SJSA1 (cell line): ENCODE results near the gene CLSTN2. TPM values are rescaled to one million over a fixed set of nuclear protein-coding genes. Genes with fewer than 3 reads are reported as not detected.

Experiments
- DNase-seq, 2 experiments: peaks; one replicate each; pipeline ENCODE4 v3.0.0-alpha.2; 2015 to 2020; ENCODE audit warnings: low spot score in 2 of 2, low read depth in 1 of 2
- H3K27ac ChIP-seq: fragments of 250-450 bp; sonication (Bioruptor Pico); 2 replicates; pipeline ENCODE4 v1.5.1; 2020; ENCODE audit warnings: mild to moderate bottlenecking, moderate library complexity
- H3K27me3 ChIP-seq: fragments of 250-450 bp; sonication (Bioruptor Pico); replicated peaks from 2 replicates; pipeline ENCODE4 v1.5.1; 2020; ENCODE audit warnings: mild to moderate bottlenecking, moderate library complexity
- H3K36me3 ChIP-seq: fragments of 250-450 bp; sonication (Bioruptor Pico); 2 replicates; pipeline ENCODE4 v1.5.1; 2020; ENCODE audit warnings: mild to moderate bottlenecking
- H3K4me1 ChIP-seq: fragments of 250-450 bp; sonication (Bioruptor Pico); replicated peaks from 2 replicates; pipeline ENCODE4 v1.6.1; 2021; ENCODE audit warnings: mild to moderate bottlenecking
- H3K4me3 ChIP-seq: fragments of 250-450 bp; sonication (Bioruptor Pico); 2 replicates; pipeline ENCODE4 v1.5.1; 2020; ENCODE audit warnings: mild to moderate bottlenecking
- H3K9me3 ChIP-seq: fragments of 250-450 bp; sonication (Bioruptor Pico); replicated peaks from 2 replicates; pipeline ENCODE4 v1.5.1; 2020; ENCODE audit warnings: mild to moderate bottlenecking
- total RNA-seq: library from RNA; depleted of rRNA; stranded (reverse); fragments of >200 nt; shearing (Covaris generic); gene quantifications from 2 replicates; pipeline ENCODE4 v1.2.3, GENCODE V29; 2014

CLSTN2 gene
- total RNA-seq, 1 experiment from 2014 or later, result 0.05 TPM

GRCh38 chr3:140552403-140552802 lies 617.4 kb downstream of the CLSTN2 start:
- Histone ChIP-seq H3K27me3 (no peaks in the 10 kb centered on the region), H3K36me3 (no peaks in the 10 kb centered on the region), H3K27ac (no peak overlapping the region), H3K9me3 (no peaks in the 10 kb centered on the region), H3K4me1 (no peaks in the 10 kb centered on the region), H3K4me3 (no peak overlapping the region)
- no peak for DNase-seq

- DNase-seq, result no peak
Measured at GRCh38 chr3:140552898-140553297, 617.9 kb downstream of the CLSTN2 start.

DNA sequence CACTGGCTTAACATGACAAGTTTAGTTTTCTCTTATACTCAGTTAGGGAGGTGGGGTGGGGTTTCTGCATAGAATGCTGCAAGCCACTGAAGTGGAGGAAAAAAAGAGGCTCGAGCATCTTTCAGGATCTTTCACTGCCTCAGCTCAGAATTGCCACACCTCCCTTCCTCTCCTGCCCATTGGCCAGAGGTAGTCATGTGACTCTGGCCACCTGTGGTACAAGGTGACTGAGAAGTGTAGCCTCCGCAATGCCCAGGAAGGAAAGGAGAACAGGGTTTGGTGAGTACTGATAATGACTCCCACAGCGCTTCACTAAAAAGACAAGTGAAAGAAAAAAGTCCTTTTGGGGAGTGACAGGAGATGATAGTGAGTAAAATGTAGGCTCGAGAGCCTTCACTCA lies 618.6 kb downstream of the CLSTN2 start:
- no peaks in the 10 kb centered on the region for H3K4me1 ChIP-seq
- no peak overlapping the region for H3K4me3 ChIP-seq
- H3K27me3 ChIP-seq, result no peaks in the 10 kb centered on the region
- no peaks in the 10 kb centered on the region for H3K9me3 ChIP-seq
- DNase-seq, result no peak
- no peaks in the 10 kb centered on the region for H3K36me3 ChIP-seq
- H3K27ac ChIP-seq, result no peak overlapping the region

More at GRCh38 chr3:140552898-140553297, 617.9 kb downstream of the CLSTN2 start:
- Histone ChIP-seq H3K4me3 (no peak overlapping the region), H3K4me1 (no peaks in the 10 kb centered on the region), H3K9me3 (no peaks in the 10 kb centered on the region), H3K36me3 (no peaks in the 10 kb centered on the region), H3K27ac (no peak overlapping the region), H3K27me3 (no peaks in the 10 kb centered on the region)

DNA sequence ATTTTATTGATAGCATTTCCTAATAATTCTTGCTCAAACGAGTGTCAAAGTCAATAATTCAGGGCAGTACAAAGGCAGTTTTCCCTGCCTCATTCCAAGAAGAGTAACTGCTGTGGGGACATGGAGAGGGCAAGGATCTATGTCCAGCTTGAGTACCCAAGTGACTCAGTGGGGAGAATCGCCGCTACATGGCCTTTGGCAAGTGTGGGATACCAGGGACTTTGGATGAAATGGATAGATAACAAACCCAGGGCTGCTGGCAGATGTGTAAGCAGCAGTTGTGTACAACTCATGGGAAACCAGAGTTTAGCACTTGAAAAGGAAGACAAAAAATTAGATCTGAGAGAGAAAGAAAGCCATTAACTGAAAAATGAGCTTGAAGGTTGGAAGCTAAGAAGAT lies 620.7 kb downstream of the CLSTN2 start:
- H3K36me3 ChIP-seq, result no peaks in the 10 kb centered on the region
- H3K9me3 ChIP-seq, result no peaks in the 10 kb centered on the region
- DNase-seq, result no peak
- no peaks in the 10 kb centered on the region for H3K4me1 ChIP-seq
- no peak overlapping the region for H3K27ac ChIP-seq
- H3K27me3 ChIP-seq, result no peaks in the 10 kb centered on the region
- H3K4me3 ChIP-seq, result no peak overlapping the region

DNA sequence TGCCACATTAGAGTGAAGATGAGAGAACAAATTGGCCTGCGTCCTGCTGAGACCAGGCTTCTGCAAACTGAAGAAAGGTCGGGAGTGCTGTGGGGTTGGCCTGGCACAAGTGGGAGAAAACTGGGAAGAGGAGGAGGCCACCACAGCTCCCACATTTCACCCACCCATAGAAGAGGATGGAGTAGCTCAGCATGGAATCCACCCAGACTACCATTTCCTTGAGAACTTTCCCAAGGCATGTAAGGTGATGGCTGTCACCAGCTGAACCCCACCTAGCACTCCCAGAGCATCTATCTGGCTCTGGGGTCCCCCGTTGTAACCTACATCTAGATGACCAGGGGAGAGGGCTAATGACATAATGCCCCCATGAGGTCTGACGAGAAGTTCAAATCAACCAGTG lies 622.5 kb downstream of the CLSTN2 start:
- Histone ChIP-seq H3K27ac (no peak overlapping the region), H3K4me3 (no peak overlapping the region), H3K4me1 (no peaks in the 10 kb centered on the region), H3K36me3 (no peaks in the 10 kb centered on the region), H3K27me3 (no peaks in the 10 kb centered on the region), H3K9me3 (no peaks in the 10 kb centered on the region)
- DNase-seq, result no peak

- Histone ChIP-seq H3K27ac (no peak overlapping the region), H3K36me3 (no peaks in the 10 kb centered on the region), H3K9me3 (no peaks in the 10 kb centered on the region), H3K4me1 (no peaks in the 10 kb centered on the region), H3K27me3 (no peaks in the 10 kb centered on the region), H3K4me3 (no peak overlapping the region)
- no peak for DNase-seq
Measured at GRCh38 chr3:140559546-140559945, 624.6 kb downstream of the CLSTN2 start.

GRCh38 chr3:140563206-140563760 lies 628.3 kb downstream of the CLSTN2 start:
- no peak overlapping the region for H3K4me3 ChIP-seq
- no peak overlapping the region for H3K27ac ChIP-seq
- H3K9me3 ChIP-seq, result no peaks in the 10 kb centered on the region
- no peaks in the 10 kb centered on the region for H3K36me3 ChIP-seq
- H3K27me3 ChIP-seq, result no peaks in the 10 kb centered on the region
- DNase-seq, result no peak
- no peaks in the 10 kb centered on the region for H3K4me1 ChIP-seq

GRCh38 chr3:140568131-140568530 lies 633.1 kb downstream of the CLSTN2 start:
- no peaks in the 10 kb centered on the region for H3K4me1 ChIP-seq
- H3K9me3 ChIP-seq, result no peaks in the 10 kb centered on the region
- no peak for DNase-seq
- no peaks in the 10 kb centered on the region for H3K27me3 ChIP-seq
- H3K36me3 ChIP-seq, result no peaks in the 10 kb centered on the region
- H3K4me3 ChIP-seq, result no peak overlapping the region
- H3K27ac ChIP-seq, result no peak overlapping the region

DNA sequence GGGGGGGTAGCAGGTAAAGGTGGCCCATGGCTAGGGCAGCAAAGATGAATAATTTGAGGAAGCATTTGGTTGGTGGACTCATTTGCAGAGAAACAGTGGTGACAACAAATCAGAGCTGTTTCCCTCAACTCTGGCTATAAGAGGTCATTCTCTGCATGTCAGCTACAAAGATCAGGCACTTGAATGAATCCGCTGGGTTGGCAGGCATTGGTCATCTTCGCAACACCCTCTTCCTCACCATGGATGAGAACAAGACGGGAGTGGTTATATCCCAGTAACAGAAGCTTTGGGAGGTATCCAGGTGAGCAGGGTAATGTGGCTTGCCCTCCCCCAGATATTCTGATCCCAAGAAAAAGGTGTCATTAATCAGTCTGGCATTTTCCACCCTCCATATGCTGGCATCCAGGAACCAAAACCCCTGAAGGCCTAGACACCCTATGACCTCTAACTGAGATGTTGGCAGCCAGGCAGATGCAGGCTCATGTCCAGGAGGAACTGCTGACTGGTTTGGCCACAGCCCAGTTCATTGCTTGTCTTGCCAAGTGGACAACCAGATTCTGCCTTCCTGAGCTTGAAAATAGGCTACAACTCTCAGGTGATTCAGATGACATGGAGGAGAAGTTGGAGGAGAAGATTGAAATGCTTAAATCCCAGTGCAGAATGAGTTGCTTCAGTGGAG lies 634.0 kb downstream of the CLSTN2 start:
- Histone ChIP-seq H3K27ac (no peak overlapping the region), H3K4me3 (no peak overlapping the region), H3K9me3 (no peaks in the 10 kb centered on the region), H3K36me3 (no peaks in the 10 kb centered on the region), H3K4me1 (no peaks in the 10 kb centered on the region), H3K27me3 (no peaks in the 10 kb centered on the region)
- no peak for DNase-seq

DNA sequence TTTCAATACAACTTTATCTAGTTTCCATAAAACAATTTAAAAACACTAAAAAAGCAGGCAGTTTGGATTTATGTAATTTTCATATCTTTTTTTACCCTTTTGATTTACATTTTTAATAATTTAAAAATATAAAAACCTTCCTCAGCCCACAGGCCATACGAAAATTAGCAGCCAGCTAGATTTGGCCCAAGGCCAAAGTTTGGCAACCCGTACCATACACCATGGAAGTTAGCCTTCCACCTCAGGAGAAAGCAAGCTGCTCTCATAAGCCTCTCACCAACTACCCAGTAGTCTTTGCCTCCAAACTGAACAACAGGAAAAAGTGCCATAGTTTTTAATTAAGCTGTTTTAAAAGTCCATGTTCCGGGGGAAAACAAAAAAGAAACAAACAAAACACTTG lies 635.6 kb downstream of the CLSTN2 start:
- DNase-seq, result no peak
- Histone ChIP-seq H3K4me1 (no peaks in the 10 kb centered on the region), H3K27ac (no peak overlapping the region), H3K27me3 (no peaks in the 10 kb centered on the region), H3K36me3 (no peaks in the 10 kb centered on the region), H3K9me3 (no peaks in the 10 kb centered on the region), H3K4me3 (no peak overlapping the region)

DNA sequence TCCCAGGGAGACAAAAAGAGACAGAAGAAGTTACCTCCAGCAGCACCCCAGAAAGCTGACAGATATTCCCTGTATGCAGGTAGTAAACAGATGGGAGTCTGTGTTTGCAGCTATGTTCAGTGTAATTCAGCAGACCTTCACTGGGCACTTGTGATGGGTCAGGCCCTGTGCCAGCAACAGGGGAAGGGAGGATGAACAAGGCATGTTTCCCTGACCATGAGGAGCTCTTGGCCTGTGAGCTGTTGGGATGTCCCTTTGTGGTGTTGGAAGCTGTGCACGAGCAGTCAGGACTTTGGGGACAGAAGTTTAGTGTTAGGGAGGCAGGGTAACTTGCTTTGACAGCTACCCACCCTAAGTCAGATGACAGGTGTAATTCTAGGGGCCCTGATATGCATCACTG lies 636.9 kb downstream of the CLSTN2 start:
- Histone ChIP-seq H3K27me3 (no peaks in the 10 kb centered on the region), H3K9me3 (no peaks in the 10 kb centered on the region), H3K4me3 (no peak overlapping the region), H3K4me1 (no peaks in the 10 kb centered on the region), H3K36me3 (no peaks in the 10 kb centered on the region), H3K27ac (no peak overlapping the region)
- no peak for DNase-seq

DNA sequence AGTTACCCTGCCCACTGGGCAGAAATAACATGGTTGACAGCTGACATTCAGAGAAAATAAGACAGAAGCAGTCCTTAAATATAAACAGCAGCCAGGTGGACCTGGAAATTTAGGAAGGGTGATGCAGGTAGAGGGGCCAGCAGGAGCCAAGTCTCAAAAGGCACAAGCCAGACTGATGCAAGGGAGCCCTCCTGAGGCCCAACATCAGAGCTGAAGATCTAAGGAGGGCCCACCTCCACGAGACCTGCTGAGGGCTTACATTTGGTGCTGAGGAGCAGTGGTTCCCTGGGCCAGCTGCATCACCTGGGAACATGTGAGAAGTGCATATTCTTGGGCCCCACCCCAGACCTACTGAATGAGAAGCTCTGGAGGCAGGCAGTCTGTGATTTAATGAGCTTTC lies 637.3 kb downstream of the CLSTN2 start:
- Histone ChIP-seq H3K27ac (no peak overlapping the region), H3K4me1 (no peaks in the 10 kb centered on the region), H3K36me3 (no peaks in the 10 kb centered on the region), H3K27me3 (no peaks in the 10 kb centered on the region), H3K9me3 (no peaks in the 10 kb centered on the region), H3K4me3 (no peak overlapping the region)
- no peak for DNase-seq

- DNase-seq, result no peak
- Histone ChIP-seq H3K27ac (no peak overlapping the region), H3K4me1 (no peaks in the 10 kb centered on the region), H3K36me3 (no peaks in the 10 kb centered on the region), H3K4me3 (no peak overlapping the region), H3K27me3 (no peaks in the 10 kb centered on the region), H3K9me3 (no peaks in the 10 kb centered on the region)
Measured at GRCh38 chr3:140573011-140573410, 638.0 kb downstream of the CLSTN2 start.

DNA sequence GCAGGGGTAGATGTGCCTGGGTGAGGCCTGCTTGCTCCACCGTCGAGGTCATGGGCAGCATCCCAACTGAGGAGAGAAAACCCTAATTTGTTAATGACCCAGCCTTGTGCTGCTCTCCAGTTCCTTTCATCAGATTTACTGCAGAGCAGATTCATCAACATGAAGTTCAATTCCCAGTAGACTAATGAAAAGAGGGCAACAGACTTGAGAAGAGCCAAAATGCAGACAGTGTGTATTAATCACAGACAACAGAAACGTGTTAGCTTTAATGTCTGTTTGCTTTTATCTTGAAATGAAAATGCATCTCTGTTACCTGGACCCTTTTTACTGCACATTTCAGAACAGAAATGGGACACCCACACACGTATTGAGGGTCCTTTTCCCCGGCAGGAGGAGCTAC lies 639.4 kb downstream of the CLSTN2 start:
- Histone ChIP-seq H3K36me3 (no peaks in the 10 kb centered on the region), H3K4me1 (no peaks in the 10 kb centered on the region), H3K4me3 (no peak overlapping the region), H3K27me3 (no peaks in the 10 kb centered on the region), H3K27ac (no peak overlapping the region), H3K9me3 (no peaks in the 10 kb centered on the region)
- no peak for DNase-seq

DNA sequence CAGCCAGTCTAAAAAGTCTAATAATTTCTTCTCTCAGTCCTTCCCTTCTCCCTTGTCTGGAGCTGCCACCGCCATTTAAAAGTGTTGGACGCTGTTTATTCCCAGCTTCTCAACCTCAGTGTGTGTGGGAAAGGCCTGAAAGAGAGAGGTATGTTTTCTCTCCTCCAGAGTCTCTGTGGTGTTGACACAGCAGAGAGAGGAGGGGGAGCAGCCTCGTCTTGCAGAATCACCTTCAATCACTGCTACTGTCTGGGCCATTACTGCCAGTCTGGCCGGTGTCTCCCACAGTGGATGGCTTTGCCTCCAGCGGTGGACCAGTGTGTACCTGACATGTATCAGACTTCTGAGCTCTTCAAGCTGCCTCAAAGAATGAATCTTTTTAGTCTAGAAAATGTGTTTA lies 641.5 kb downstream of the CLSTN2 start:
- H3K27me3 ChIP-seq, result no peaks in the 10 kb centered on the region
- no peaks in the 10 kb centered on the region for H3K36me3 ChIP-seq
- H3K4me1 ChIP-seq, result no peaks in the 10 kb centered on the region
- no peak overlapping the region for H3K27ac ChIP-seq
- H3K4me3 ChIP-seq, result no peak overlapping the region
- H3K9me3 ChIP-seq, result no peaks in the 10 kb centered on the region
- no peak for DNase-seq
